Measurements from ENCODE around the gene GGN.
"Not testable (repeated sequence)": the region's sequence is repeated elsewhere in the genome, so short reads cannot be mapped to it uniquely, and the experiment has no call there.

The GGN gene

DNA sequence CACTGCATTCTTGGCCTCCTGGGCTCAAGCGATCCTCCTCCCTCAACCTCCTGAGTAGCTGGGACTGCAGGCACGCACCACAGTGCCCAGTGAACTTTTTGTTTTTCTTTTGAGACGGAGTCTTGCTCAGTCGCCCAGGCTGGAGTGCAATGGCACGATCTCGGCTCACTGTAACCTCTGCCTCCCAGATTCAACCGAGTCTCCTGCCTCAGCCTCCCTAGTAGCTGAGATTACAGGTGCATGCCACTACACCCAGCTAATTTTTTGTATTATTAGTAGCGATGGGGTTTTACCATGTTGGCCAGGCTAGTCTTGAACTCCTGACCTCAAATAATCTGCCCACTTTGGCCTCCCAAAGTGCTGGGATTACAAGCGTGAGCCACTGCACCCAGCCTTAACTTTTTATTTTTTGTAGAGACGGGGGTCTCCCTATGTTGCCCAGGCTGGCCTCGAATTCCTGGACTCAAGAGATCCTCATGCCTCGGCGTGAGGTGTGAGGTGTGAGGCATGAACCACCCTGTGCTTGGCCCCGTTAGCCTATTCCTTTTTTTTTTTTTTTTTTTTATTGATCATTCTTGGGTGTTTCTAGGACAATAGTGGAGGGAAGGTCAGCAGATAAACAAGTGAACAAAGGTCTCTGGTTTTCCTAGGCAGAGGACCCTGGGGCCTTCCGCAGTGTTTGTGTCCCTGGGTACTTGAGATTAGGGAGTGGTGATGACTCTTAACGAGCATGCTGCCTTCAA lies 24.7 kb downstream of the GGN start:
- DNase-seq (ENCODE audit: low read depth in 1 of 2, low spot score in 1 of 2), result not testable (repeated sequence)

DNA sequence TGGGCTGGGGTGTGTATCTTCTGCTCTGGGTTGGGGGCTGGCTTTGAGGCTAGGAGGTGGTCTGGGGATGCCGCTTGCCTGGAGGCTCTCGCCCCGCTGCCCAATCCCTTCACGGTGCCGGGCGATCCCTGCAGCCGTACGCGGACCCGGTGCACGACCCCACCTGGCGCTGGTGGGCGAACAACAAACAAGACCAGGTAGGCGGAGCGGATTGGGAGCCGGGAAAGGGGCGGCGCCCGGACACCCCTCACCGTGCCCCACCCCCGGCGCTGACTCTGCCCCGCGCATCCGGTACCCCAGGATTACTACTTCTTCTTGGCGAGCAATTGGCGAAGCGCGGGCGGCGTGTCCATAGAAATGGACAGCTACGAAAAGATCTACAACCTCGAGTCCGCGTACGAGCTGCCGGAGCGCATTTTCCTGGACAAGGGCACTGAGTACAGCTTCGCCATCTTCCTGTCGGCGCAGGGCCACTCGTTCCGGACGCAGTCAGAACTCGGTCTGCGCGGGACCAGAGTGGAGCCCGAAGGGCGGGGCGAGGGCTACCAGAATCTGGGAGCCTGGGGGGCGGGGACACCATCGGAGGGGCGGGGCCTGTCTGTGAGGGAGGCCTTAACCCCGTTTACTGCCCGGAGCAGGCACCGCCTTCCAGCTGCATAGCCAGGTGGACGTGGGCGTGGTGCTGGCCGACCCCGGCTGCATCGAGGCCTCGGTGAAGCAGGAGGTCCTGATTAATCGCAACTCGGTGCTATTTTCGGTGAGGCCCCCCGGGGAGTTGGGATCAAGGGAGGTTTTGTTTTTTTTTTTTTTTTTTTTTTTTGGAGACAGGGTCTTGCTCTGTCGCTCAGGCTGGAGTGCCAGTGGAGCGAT lies 25.5 kb downstream of the GGN start:
- peak; percentile 43 to 46 for DNase-seq (ENCODE audit: low read depth in 1 of 2, low spot score in 1 of 2)

DNA sequence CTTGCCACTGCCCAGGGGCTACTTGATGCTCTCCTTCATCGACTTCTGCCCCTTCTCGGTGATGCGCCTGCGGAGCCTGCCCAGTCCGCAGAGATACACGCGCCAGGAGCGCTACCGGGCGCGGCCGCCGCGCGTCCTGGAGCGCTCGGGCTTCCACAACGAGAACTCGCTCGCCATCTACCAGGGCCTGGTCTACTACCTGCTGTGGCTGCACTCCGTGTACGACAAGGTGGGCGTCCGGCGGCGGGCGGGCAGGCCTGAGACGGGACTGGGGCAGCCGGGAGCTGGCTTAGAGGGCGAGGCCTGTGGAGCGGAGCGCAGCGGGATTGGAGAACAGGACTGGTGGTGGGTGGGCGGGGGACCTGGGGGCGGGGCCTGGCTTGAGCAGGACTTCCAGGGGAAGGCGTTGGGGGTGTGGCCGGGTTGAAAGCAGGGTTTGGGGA lies 26.2 kb downstream of the GGN start:
- peak; percentile 9 to 50 for DNase-seq (ENCODE audit: low read depth in 1 of 2, low spot score in 1 of 2)

DNA sequence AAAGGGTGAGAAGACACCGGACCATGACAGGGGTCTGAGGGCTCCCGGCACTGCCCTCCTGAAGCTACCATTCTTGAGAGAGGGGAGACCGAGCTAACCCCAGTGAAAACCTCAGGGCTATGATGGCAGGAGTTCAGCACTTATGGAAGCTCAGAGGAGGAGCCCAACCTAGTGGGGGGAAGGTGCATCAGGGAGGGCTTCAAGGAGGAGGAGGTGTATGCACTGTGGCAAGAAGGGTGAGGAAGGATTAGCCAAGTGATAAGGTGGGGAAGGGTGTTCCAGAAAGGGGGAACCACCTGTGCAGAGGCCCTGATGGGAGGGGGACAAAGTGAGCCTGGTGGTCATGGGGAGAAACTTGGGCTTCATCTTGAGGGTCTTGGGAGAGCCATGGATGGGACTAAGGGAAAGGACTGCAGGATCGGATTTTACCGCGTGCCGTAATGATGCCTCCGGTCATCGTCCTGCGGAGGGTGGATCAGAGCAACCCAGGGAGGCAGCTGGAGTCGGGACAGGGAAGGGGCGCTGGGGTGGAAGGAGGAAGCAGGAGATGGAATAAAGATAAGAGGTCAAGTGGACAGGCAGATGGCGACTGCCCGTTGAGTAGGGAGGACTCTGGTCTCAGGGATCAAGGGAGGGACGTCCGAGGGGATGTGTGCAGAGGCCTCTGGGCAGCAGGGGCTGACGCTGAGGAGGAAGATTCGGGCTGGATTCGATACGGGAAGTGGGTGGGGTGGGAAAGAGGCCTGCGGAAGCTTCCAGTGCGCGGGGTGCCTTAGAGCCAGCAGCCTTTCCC lies 26.8 kb downstream of the GGN start:
- no peak for DNase-seq (ENCODE audit: low read depth in 1 of 2, low spot score in 1 of 2)

DNA sequence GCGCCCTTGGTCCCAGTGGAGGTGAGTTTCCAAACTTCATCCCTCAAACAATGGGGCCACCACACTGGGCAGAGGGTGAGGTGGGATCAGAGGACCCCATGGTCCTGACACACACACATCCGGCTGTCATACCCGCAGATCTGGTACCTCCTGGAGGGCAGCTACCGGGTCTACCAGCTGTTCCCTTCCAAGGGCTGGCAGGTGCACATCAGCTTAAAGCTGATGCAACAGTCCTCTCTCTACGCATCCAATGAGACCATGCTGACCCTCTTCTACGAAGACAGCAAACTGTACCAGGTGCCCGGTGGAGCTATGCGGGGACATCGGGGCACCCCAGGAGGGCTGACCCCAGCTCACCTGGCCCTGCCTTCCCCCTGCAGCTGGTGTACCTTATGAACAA lies 27.5 kb downstream of the GGN start:
- DNase-seq (ENCODE audit: low read depth in 1 of 2, low spot score in 1 of 2), result no peak

DNA sequence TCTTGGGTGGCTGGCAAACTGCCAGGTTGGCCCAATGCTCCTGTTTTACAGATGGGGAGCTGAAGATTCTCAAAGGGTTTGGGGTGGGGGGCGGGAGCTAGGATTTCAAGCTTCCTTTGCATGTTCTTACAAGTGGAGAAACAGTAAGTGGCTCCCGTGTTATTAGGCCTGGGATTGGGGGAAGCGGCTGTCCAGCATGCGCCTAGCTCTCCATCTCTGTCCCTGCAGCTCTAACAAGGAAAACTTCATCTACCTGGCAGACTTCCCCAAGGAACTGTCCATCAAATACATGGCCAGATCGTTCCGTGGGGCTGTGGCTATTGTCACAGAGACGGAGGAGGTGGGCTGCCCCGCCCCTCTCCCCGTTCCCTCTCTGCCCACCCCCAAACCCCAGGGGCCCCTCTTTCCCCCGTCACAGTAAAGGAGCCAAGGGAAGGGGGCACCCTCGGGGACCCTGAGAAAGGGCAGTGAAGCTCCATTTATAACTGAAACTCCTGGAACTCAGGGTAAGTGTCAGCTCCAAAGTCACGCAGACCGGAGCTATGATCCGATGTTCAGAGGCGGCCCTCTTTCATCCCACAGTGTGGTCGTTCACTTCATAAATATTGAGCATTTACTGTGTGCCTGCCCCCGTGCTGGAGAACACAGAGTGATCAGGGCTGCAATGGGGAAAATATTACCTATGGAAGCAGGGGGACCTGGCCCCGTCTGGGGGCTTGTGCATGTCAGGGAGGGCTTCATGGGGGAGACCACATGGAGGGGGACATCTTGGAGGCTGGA lies 28.4 kb downstream of the GGN start:
- no peak for DNase-seq (ENCODE audit: low read depth in 1 of 2, low spot score in 1 of 2)

DNA sequence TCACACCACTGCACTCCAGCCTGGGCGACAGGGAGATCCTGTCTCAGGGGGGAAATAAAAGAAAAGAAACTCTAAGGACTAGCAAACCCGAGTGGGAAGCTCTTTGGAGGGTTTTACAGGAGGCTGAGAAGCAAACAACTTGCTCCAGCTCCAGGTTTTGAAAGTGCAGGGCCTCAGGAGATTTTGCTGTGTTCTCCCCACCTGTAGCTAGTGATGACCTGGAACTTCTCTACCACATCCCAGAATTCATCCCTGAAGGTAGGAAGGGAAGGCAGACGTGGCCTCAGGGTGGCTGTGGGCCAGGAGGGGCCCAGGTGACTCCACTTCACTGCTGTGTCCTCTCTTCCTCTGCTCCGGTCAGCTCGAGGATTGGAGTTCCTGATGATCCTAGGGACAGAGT lies 29.8 kb downstream of the GGN start:
- no peak for DNase-seq (ENCODE audit: low read depth in 1 of 2, low spot score in 1 of 2)

DNA sequence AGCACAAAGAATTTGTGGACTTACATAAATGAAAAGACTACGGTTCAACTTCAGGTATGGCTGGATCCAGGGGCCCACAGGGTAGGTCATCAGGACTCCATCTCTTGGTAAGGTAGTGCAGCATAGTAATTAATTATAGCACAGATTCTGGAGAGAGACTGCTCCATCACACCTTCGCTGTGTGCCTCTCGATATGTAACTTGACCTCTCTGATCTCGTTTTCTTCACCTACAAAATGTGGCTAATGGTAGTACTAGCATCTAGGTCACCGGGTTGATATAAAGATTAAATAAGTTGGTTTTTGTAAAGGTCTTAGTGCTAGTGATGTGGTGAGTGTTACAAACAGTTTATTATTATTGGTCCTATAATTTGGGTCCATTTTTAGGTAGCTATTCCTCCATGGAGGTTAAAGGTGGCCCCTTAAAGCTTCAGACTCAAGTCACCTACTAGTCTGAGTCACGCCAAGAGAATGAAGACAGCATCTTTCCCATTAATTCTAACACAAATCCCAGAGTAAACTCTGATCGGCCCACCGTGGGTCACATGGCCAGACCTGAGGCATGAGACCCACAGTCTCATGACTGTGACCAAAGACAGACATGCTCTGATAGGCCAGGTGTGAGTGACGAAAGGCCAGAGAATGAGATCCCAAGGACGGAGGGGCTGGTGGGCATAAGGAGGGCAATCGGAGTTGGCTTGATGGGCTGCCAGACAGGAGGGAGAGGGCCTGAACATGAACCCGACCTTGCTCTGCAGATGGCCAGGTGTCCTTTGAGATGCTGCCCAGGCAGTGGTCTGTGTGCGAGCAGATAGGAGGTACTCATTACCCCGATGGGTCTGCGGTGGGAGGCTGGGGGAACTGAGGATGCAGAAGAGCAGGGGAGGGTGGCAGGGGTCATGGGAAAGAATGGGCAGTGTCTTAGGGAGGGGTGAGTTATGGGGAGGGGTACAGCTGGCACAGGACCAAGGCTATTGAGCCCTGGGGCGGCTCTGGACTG lies 31.8 kb downstream of the GGN start:
- no peak for DNase-seq (ENCODE audit: low read depth in 1 of 2, low spot score in 1 of 2)

DNA sequence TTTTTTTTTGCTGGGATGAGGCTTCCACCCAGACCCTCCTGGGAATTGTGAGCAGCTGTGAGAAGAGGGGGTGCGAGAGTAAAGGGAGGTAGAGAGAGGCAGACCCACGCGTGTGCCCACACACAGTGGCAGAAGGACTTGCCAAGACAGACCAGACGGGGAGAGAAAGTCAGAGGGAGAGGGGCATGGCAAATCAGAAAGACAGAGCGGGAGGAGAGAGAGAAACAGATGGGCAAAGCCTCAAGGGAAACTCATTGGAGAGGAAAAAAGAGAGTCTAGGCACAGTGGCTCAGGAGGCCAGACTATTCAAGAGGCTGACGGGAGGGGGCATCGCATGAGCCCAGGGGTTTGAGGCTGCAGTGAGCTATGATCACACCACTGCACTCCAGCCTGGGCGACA lies 35.2 kb downstream of the GGN start:
- no peak for DNase-seq (ENCODE audit: low read depth in 1 of 2, low spot score in 1 of 2)

DNA sequence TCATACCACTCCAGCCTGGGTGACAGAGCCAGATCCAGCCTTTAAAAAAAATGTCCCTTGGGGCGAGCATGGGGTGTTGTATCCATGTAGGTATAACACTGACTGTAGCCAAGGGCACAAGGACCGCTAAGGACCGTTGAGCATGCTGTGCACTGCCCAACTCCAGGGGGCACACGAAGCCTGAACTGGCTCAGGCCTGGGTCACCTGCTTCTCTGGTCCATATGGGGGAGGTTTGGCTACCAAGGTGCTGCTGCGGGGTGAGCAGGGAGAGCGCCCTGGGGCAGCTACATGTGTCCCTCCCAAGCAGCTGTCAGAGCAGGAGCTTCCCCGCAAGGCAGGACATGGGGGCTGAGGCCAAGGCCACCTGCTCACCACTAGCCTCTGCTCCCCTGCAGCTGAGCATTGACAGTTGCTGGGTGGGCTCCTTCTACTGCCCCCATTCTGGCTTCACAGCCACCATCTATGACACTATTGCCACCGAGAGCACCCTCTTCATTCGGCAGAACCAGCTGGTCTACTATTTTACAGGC lies 35.9 kb downstream of the GGN start:
- no peak for DNase-seq (ENCODE audit: low read depth in 1 of 2, low spot score in 1 of 2)

DNA sequence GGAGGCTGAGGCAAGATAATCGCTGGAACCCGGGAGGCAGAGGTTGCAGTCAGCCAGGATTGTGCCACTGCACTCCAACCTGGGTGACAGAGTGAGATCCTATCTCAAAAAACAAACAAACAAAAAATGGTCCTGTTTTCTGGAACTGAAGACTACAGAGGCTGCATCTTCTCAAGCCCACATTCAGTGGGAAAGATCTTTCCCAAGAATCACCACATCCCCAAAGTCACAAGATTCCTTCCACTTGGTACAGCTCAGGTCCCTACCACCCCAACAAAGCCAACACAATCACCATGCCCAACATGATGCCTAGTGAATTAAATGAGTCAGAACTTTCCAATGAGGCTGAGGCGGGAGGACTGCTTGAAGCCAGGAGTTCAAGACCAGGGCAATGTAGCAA lies 37.0 kb downstream of the GGN start:
- DNase-seq (ENCODE audit: low read depth in 1 of 2, low spot score in 1 of 2), result no peak

DNA sequence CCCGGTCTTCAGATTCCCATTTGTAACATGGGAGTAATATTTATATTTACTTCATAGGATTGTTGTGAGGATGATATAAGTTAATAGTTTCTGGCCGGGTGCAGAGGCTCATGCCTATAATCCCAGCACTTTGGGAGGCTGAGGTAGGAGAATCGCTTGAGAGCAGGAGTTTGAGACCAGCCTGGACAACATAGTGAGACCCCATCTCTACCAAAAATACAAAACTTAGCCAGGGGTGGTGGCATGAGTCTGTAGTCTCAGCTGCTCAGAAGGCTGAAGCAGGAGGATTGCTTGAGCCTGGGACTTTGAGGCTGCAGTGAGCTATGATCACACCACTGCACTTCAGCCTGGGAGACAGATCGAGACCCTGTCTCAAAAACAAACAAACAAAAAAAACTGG lies 41.0 kb downstream of the GGN start:
- DNase-seq (ENCODE audit: low read depth in 1 of 2, low spot score in 1 of 2), result no peak

DNA sequence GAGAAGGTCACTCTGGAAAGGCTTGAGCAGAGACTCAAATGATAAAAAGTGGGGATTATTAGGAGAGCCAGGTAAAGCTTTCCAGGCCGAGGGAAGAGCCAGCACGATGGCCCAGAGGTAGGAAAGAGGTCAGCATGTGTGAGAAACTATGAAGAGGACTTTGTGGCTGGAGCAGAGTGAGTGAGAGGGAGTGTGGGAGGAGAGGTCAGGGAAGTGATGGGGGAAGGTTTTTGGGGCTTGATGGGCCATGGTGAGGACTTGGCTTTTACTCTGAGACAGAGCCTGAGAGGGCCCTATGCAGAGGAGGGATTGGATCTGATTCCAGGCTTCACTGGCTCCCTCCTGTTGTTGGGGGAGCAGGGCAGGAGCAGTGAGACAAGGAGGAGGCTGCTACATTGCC lies 46.9 kb downstream of the GGN start:
- no peak for DNase-seq (ENCODE audit: low read depth in 1 of 2, low spot score in 1 of 2)

DNA sequence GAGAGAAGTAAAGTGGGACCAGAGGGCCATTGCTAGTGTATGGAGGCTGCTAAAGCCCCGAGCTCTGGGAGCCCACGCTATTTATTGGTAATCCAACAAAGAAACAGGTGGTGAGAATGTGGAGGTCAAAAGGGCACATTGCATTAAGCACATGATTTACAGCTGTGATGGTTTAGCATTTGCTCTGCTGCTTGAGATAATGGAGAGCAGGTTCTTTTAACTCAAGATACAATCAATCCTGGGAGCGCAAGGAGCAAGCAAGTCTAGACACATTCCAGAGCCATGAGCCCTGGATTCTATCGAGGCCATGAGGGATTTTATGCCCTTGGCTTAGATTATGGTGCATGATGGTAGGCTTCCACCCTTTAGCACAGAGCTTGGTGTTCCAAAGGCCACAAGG lies 48.8 kb downstream of the GGN start:
- not testable (repeated sequence) for DNase-seq (ENCODE audit: low read depth in 1 of 2, low spot score in 1 of 2)

DNA sequence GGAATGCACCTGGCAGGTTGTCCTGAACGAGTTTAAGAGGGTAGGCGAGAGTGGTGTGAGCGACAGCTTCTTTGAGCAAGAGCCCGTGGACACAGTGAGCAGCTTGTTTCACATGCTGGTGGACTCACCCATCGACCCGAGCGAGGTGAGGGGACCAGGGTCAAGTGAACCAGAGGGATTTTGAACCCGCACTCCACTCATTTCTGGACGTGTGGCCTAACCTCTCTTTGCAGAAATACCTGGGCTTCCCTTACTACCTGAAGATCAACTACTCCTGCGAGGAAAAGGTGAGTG lies 50.5 kb downstream of the GGN start:
- no peak for DNase-seq (ENCODE audit: low read depth in 1 of 2, low spot score in 1 of 2)

DNA sequence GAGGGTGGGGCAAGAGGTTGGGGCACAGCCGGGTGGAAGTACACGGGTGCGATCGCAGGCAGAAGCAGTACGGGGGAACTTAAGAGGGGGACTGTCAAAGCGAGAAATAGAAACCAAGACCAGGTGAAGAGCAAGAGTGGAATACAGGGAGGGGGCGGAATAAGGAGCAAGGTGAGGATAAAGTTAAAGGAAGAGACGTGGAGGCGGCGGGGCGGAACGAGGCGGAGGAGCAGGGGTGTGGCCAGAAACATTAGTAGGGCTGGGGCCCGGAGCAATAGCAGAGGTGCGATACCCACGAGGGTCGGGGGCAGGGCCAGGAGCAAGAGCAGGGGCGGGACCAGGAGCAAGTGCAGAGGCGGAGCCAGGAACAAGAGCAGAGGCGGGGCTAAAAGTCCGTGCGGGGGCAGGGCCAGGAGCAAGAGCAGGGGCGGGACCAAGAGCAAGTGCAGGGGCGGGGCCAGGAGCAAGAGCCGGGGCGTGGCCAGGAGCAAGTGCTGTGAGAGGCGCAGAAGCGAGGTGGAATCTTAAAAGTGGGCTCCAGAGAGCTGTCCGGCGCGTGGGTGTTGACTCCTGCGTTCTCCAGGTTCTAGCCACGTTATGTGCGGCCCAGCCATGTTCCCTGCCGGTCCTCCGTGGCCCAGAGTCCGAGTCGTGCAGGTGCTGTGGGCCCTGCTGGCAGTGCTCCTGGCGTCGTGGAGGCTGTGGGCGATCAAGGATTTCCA lies 51.0 kb downstream of the GGN start:
- DNase-seq (ENCODE audit: low read depth in 1 of 2, low spot score in 1 of 2), result peak; percentile 86 to 89

DNA sequence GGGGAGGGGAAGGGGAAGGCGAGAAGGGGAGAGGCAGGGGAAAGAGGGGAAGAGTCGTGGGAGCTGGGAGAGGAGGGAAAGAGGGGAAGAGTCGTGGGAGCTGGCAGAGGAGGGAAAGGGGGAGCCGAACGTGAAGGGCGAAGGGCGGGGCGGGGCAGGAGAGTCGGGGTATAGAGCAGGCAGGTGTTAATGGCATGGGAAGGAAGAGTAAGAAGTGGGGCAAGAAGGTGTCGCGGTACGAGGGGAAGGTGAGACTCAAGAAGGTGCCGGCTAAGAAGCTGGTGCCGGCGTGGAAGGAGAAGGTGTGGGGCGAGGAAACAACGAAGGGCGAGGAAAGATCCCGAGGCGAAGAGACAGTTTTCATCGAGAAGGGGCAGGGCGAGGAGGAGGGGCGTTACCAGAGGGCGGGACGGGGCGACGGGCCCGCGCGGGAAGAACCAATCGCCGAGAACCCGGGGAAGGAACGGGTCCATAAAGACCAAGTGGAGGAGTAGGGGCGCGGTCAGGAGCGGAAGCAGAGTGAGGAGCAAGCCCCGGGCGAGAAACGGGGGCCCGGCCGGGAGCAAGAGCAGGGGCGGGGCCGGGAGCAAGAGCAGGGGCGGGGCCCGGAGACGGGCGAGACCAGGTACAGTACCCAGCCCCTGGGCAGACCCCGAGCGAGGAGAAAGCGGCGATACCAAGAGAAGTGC lies 51.7 kb downstream of the GGN start:
- DNase-seq (ENCODE audit: low read depth in 1 of 2, low spot score in 1 of 2), result peak; percentile 86 to 88
